GM12873 (cell line): Measurements from ENCODE around the gene ASTL.

Experiments used
- TF ChIP-seq, protein P1 (sequence below): IDR thresholded peaks from 2 replicates; pipeline ENCODE4 v1.5.1; 2012; ENCODE audit warnings: low read depth, mild to moderate bottlenecking, moderate library complexity, low read length, control low read depth; ENCODE audit not compliant: insufficient read depth; ENCODE audit errors: missing control alignments

ASTL gene

GRCh38 chr2:96111823-96112500 is 26.3 kb downstream of the ASTL start:
- TF ChIP-seq, protein P1, sequence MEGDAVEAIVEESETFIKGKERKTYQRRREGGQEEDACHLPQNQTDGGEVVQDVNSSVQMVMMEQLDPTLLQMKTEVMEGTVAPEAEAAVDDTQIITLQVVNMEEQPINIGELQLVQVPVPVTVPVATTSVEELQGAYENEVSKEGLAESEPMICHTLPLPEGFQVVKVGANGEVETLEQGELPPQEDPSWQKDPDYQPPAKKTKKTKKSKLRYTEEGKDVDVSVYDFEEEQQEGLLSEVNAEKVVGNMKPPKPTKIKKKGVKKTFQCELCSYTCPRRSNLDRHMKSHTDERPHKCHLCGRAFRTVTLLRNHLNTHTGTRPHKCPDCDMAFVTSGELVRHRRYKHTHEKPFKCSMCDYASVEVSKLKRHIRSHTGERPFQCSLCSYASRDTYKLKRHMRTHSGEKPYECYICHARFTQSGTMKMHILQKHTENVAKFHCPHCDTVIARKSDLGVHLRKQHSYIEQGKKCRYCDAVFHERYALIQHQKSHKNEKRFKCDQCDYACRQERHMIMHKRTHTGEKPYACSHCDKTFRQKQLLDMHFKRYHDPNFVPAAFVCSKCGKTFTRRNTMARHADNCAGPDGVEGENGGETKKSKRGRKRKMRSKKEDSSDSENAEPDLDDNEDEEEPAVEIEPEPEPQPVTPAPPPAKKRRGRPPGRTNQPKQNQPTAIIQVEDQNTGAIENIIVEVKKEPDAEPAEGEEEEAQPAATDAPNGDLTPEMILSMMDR = no peak

GRCh38 chr2:96111257-96111640 is 27.1 kb downstream of the ASTL start:
- TF ChIP-seq, protein P1 = no peak

DNA sequence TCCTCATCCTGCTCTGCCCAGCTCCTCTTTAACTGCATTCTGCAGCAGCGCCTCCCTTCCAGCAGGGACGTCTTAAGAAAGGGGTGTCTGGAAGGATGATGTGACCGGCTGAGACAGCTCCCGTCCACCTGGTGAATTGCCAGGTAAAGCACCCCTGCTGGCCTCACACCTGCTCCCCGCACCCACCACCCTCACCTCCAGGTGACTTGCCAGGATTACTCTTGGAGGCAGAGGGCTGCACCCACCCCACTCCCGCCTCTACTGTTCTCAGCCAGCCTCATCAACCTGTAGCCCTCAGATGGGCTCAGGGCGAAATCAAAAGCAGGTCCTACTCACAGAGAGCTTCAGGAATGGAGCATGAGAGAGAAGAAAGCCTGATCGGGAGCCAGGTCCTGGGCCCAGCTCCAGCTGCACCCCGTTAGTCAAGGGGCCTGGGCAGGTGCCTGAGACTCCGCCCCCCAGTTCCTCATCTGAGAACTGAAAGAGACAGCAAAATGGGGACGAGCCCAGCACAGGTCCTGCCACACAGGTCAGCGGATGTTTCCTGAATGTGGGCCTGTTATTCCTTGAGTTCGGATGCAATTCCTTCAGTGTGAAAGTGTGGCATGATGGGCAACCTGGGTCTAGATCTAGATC is 27.6 kb downstream of the ASTL start:
- TF ChIP-seq, protein P1 = no peak

DNA sequence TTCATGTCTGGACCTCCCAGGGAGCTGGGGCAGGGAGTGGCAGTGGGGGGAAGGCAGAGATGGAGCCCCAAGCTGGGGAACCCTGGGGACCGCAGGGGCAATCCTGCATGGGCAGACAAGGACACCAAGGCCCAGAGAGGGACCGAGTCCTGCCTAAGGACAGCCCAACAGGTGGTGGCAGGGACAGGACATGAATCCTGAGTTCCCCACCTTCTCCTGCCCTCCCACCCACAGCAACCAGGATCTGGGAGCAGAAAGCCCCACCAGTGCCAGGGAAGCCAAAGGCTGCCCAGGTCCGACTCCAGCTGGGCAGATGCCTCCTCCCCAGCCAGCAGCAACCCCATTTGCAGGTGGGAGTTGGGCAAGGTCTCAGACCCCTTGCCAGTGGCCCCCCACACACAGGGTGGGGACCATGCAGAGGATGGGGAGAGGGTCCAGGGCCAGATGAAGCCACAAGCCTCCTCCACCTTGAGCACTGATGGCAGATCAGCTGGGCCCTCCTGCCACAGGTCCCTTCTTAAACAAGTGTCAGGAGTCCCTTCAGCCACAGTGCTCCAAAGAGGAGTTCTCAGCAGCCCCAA is 28.3 kb downstream of the ASTL start:
- TF ChIP-seq, protein P1 = no peak

- TF ChIP-seq, protein P1 = no peak
Observed at GRCh38 chr2:96109361-96109680, 29.0 kb downstream of the ASTL start.

DNA sequence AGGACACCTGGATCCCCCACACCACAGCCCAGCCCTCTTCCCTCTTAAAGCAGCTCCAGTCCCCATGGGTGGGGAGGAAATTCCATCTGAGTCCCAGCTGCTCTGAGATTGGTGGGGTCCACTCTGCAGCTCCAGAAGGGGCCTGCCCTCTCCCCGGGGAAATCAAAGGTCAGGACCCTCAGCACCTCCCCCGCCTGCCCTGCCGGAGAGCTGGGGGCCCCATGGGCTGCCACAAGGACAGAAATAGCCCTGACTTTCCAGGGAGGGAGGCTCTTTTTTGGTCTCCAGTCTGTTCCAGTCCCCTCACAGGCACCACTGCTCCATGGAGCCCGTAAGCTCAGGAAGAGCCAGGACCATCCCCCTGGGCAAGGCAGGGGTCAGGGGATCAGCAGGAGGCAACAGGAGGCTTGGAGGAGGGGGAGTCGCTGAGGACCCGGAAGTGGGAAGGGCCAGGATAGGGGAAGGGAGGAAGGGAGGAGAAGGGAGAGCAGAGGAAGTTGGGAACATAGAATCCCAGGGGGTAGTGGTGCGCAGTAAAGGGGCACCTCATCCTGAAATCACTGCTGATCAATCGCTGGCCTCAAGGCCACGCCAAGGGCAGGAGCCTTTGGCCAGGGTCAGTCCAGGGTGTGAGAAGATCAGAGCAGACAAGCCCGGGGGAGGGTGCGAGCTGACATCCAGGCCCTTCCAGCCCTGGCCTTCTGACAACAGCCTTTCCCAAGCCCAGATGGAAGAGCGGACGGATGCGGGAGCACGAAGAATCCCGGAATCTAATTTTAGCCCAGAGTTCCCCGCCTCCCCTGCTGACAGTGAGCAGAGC is 29.6 kb downstream of the ASTL start:
- TF ChIP-seq, protein P1 = no peak

GRCh38 chr2:96108151-96108540 is 30.2 kb downstream of the ASTL start:
- TF ChIP-seq, protein P1 = no peak
